Kidney (tissue), 14 donors: Measurements from ENCODE around the gene KCP. TPM values are rescaled to one million over a fixed set of nuclear protein-coding genes. Genes with fewer than 3 reads are reported as not detected.

Source experiments
- DNase-seq, 5 donors: peaks; one replicate each; pipeline ENCODE4 v3.0.0-alpha.2; 2013 to 2020
- FAIRE-seq: peaks from 2 replicates; lab custom pipeline; 2012; peaks lifted over from hg19 to GRCh38; lab: Jason Lieb, UNC
- H3K27ac ChIP-seq, 2 donors: one replicate each; pipeline ENCODE4 v1.7.0; 2013; ENCODE audit warnings: low read depth in 2 of 2, low read length in 2 of 2, inconsistent platforms in 1 of 2
- H3K27me3 ChIP-seq: one replicate; pipeline ENCODE4 v1.7.1; 2013; ENCODE audit warnings: low read length, inconsistent platforms; ENCODE audit not compliant: control insufficient read depth, insufficient read depth
- H3K36me3 ChIP-seq, 3 donors: one replicate each; pipeline versions ENCODE4 v1.7.0 to v1.7.1; 2013; ENCODE audit warnings: low read length in 3 of 3, control low read depth in 1 of 3, inconsistent platforms in 1 of 3; ENCODE audit not compliant: insufficient read depth in 3 of 3, control insufficient read depth in 2 of 3
- H3K4me1 ChIP-seq, 3 donors: one replicate each; pipeline versions ENCODE4 v1.7.0 to v1.7.1; 2013; ENCODE audit warnings: low read length in 3 of 3, inconsistent platforms in 1 of 3, low read depth in 1 of 3; ENCODE audit not compliant: control insufficient read depth in 2 of 3, insufficient read depth in 2 of 3
- H3K4me3 ChIP-seq, 3 donors: one replicate each; pipeline versions ENCODE4 v1.7.0 to v1.8.1; 2013; ENCODE audit warnings: low read length in 3 of 3, control low read depth in 1 of 3, inconsistent platforms in 1 of 3
- H3K9ac ChIP-seq, 3 donors: one replicate each; pipeline versions ENCODE4 v1.7.0 to v1.7.1; 2013; ENCODE audit warnings: low read length in 3 of 3, control low read depth in 1 of 3, inconsistent platforms in 1 of 3
- H3K9me3 ChIP-seq, 3 donors: one replicate each; pipeline versions ENCODE4 v1.7.0 to v1.7.1; 2013; ENCODE audit warnings: low read length in 3 of 3, control low read depth in 1 of 3, inconsistent platforms in 1 of 3; ENCODE audit not compliant: control insufficient read depth in 2 of 3, insufficient read depth in 1 of 3
- CTCF ChIP-seq: IDR thresholded peaks from 3 replicates; pipeline ENCODE4 v1.5.1; 2012; ENCODE audit warnings: mild to moderate bottlenecking, moderate library complexity, borderline replicate concordance; ENCODE audit not compliant: insufficient read depth; ENCODE audit errors: extremely low read depth
- intact Hi-C: fragments of 100-400 bp; cut with DNase I; formaldehyde crosslinking; loops from one replicate; pipeline ENCODE4 v1.11.1; 2022
- polyA plus RNA-seq: library from polyadenylated mRNA; stranded (reverse); fragments of 350-450 nt; fragmentation: Illumina TruSeq; extraction: RNeasy Lipid Tissue Mini Kit (QIAGEN cat#74804); gene quantifications from one replicate; pipeline ENCODE4 v1.2.3, GENCODE V29; 2014; ENCODE audit warnings: low read depth, low replicate concordance; ENCODE audit not compliant: insufficient read depth
- total RNA-seq: library from RNA; stranded (reverse); fragmentation: NEBNext Ultra II Directional; extraction: Animal tissue kit (Norgen Biotek cat#: 25700); gene quantifications from one replicate; pipeline ENCODE4 v1.2.1, GENCODE V29; 2021
- donor health status: control.
- donor health status: control.
- donor health status: control.
- donor health status: control.
- donor health status: control.
- donor health status: DM: yes; HTN: yes; CAD: no.
- donor health status: Normal renal cell carcinoma (clear cell type).

The KCP gene
- total and polyA plus RNA-seq, 2 donors from 2014 or later, result 7.7 to 44.6 TPM

DNA sequence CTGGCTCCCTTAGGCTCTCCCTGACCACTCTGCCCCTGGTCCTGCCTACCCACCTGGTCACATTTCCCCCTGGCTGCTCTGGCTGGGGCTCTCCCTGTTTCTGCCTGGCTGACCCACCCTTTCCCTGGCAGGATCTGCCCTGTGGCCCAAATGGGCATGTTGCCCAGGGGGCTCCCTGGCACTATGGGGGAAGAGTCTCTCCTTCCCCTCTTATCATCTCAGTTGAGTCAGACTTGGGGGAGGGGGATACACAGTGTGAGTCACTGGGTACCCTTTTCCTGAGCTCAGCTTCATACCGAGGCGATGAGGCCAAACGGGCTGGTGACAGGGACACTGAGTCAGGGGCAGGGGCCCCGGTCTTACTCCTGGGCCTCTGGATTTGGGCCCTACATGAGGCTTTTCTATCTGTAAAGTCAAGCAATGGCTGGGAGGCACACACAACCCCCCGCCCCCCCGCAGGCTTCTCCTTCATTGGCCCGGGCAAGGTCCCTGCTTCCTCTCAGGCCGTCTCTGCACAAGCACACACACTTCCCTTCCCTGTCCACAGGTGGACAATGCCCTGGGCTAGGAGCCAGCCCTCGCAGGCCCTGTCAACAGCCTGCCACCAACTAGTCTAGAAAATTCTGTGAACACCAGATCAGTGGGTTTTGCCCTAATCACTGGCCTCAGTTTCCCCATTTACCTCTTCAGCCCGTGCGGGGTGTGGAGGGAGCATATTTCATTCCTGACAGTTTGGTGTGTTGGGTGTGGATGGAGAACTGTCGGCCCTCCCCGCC is 80.9 kb downstream of the KCP start:
- Histone ChIP-seq H3K27me3 (no peaks in the 10 kb centered on the region), H3K27ac (no peak overlapping the region), H3K4me3 (no peak overlapping the region), H3K9me3 (no peaks in the 10 kb centered on the region), H3K4me1 (peaks cover 0 to 6% (median 0%) of the 10 kb centered on the region in 3 donors), H3K36me3 (no peaks in the 10 kb centered on the region), H3K9ac (no peak overlapping the region)
- intact Hi-C loops, result no loop called here
- DNase-seq (peak in 4 of 5 donors; percentile 19 to 66 (median 42)), FAIRE-seq (no peak)
- TF ChIP-seq CTCF, result no peak

DNA sequence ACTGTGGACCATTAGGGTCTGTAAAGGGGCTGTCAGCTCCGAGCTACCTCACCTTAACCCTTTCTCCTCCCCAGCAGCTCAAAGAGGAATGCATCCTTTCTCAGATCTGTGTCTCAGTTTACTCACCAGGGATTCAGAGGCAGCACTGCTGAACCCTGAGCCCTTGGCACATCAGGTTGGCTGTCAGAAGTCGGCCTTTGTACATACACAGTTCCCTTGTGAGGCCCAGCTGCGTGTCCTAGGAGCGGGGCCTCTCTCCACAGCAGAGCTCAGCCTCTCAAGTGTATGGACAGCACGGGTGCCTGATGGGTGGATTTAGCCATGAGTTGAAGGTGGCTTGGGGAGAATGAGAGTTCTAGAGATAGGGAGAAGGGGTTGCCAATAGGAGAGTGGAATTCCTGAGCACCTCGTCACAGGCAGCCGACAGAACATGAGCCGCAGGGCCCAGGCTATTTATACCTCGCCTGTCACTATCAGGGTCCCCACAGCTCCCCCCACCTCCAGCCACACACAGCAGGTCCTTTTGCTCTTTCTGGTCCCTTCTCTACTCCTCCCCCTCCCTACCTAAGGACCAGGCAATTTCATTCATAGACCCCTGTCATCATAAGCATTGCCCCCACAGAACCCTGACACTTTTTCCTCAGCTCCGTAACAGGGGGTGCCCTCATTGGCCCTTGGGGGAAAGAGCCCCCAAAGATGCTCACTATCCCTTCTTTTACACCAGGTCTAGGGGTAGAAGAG is 82.4 kb downstream of the KCP start:
- Histone ChIP-seq H3K4me3 (no peak overlapping the region), H3K36me3 (no peaks in the 10 kb centered on the region), H3K27me3 (no peaks in the 10 kb centered on the region), H3K27ac (no peak overlapping the region), H3K9ac (no peak overlapping the region), H3K4me1 (peaks cover 0 to 6% (median 0%) of the 10 kb centered on the region in 3 donors), H3K9me3 (no peaks in the 10 kb centered on the region)
- intact Hi-C loops, result no loop called here
- peak in 4 of 5 donors; percentile 24 to 50 (median 40) for DNase-seq
- no peak for TF ChIP-seq CTCF
- FAIRE-seq, result no peak

DNA sequence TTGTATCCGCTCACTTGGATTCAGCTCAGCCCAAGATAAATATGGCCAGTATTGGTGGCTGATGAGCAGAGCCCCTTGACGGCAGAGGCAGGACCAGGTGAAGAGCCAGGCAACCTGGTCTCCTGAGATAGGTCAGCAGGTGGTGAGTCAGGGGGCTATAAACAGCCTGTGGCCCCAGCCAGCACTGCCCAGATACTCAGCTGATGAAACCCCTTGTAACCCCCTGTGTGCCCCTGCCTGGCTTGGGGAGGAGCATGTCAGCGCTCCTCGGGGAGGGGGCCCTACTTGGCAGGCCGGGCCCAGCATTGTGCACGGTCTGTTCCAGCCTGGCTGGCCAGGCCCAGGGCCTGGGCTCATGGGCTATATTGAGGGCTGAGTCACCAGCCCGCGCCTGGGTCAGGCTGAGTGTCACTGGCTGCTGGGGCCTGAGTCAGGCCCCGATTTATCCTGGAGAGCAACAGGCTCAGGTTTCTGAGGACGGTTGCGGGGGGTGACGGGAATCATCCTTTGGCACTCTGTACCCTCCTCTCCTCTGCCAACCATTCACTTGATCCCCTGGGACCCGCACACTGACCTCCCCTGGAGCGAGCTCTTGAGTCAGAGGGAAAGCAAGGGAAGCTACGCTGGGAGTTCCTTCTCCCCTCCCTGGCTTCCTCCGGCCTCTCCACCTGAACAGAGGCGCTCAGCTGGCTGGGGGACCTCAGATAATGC is 83.1 kb downstream of the KCP start:
- peaks cover 0 to 6% (median 0%) of the 10 kb centered on the region in 3 donors for H3K4me1 ChIP-seq
- H3K27ac ChIP-seq, result no peak overlapping the region
- no peaks in the 10 kb centered on the region for H3K36me3 ChIP-seq
- TF ChIP-seq CTCF, result no peak
- FAIRE-seq, result no peak
- peak in 3 of 5 donors; percentile 29 to 58 (median 40) for DNase-seq
- intact Hi-C loops, result no loop called here
- no peaks in the 10 kb centered on the region for H3K27me3 ChIP-seq
- no peak overlapping the region for H3K4me3 ChIP-seq
- no peaks in the 10 kb centered on the region for H3K9me3 ChIP-seq
- H3K9ac ChIP-seq, result no peak overlapping the region
